SJCRH30 (cell line): Measurements from ENCODE around the gene DNAJB8. TPM values are rescaled to one million over a fixed set of nuclear protein-coding genes. Genes with fewer than 3 reads are reported as not detected.

ENCODE experiments used
- DNase-seq, 2 experiments: peaks; one replicate each; pipeline ENCODE4 v3.0.0-alpha.2; 2015 to 2020
- H3K27ac ChIP-seq: fragments of 250-450 bp; sonication (Bioruptor Pico); 2 replicates; pipeline ENCODE4 v1.5.1; 2020; ENCODE audit warnings: mild to moderate bottlenecking, moderate library complexity
- H3K27me3 ChIP-seq: fragments of 250-450 bp; sonication (Bioruptor Pico); 2 replicates; pipeline ENCODE4 v1.5.1; 2020; ENCODE audit warnings: mild to moderate bottlenecking, moderate library complexity
- H3K36me3 ChIP-seq: fragments of 250-450 bp; sonication (Bioruptor Pico); 2 replicates; pipeline ENCODE4 v1.5.1; 2020; ENCODE audit warnings: mild to moderate bottlenecking, moderate library complexity
- H3K4me1 ChIP-seq: fragments of 250-450 bp; sonication (Bioruptor Pico); 2 replicates; pipeline ENCODE4 v1.5.1; 2020; ENCODE audit warnings: mild to moderate bottlenecking, moderate library complexity
- H3K4me3 ChIP-seq: fragments of 250-450 bp; sonication (Bioruptor Pico); 2 replicates; pipeline ENCODE4 v1.5.1; 2020; ENCODE audit warnings: mild to moderate bottlenecking, moderate library complexity
- H3K9me3 ChIP-seq: fragments of 250-450 bp; sonication (Bioruptor Pico); replicated peaks from 2 replicates; pipeline ENCODE4 v1.5.1; 2020; ENCODE audit warnings: mild to moderate bottlenecking, moderate library complexity
- total RNA-seq: library from RNA; depleted of rRNA; stranded (reverse); fragments of >200 nt; shearing (Covaris generic); gene quantifications from 2 replicates; pipeline ENCODE4 v1.2.3, GENCODE V29; 2014; rRNA removed

Gene DNAJB8
- not detected in 2 replicates for total RNA-seq

GRCh38 chr3:128466840-128467541 is at the start of gene DNAJB8:
TSS of gene DNAJB8 (minus strand) at chr3:128466890. CDS start at chr3:128463245, 3,645 bp downstream.
- H3K27me3 ChIP-seq, result peaks cover 10% of the 10 kb centered on the region; the same call in 1 of the 2 replicates
- H3K9me3 ChIP-seq, result no peaks in the 10 kb centered on the region
- H3K36me3 ChIP-seq, result no peaks in the 10 kb centered on the region
- H3K4me3 ChIP-seq, result no peak within 1 kb of the TSS
- no peak for DNase-seq
- H3K4me1 ChIP-seq, result no peaks in the 10 kb centered on the region
- H3K27ac ChIP-seq, result no peak within 1 kb of the TSS

DNA sequence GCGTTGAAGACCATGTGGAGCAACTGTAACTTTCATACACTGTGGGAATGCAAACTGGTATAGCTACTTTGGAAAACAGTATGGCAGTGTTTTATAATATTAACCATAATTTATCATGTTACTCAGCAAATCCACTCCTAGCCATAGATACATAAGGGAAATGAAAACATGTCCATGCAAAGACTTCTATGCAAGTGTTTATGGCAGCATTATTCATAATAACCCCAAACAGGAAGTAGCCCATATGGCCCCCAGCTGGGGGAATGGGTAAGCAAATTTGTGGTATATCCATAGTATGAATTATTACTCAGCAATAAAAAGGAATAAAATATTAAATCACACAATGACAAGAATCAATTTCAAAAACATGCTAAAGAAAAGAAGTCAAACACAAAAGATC is 49.3 kb upstream of the DNAJB8 start:
- Histone ChIP-seq H3K27ac (no peak overlapping the region), H3K4me1 (no peaks in the 10 kb centered on the region), H3K27me3 (no peaks in the 10 kb centered on the region; the same call in none of the 2 replicates), H3K36me3 (no peaks in the 10 kb centered on the region), H3K9me3 (peaks cover 5% of the 10 kb centered on the region; the same call in 1 of the 2 replicates), H3K4me3 (no peak overlapping the region)
- DNase-seq, result no peak

- H3K27ac ChIP-seq, result no peak overlapping the region
- H3K4me3 ChIP-seq, result no peak overlapping the region
- no peaks in the 10 kb centered on the region for H3K36me3 ChIP-seq
- H3K27me3 ChIP-seq, result no peaks in the 10 kb centered on the region
- DNase-seq, result no peak
- H3K9me3 ChIP-seq, result no peaks in the 10 kb centered on the region
- H3K4me1 ChIP-seq, result no peaks in the 10 kb centered on the region
These were observed 42.2 kb upstream of the DNAJB8 start for GRCh38 chr3:128508852-128509251.

DNA sequence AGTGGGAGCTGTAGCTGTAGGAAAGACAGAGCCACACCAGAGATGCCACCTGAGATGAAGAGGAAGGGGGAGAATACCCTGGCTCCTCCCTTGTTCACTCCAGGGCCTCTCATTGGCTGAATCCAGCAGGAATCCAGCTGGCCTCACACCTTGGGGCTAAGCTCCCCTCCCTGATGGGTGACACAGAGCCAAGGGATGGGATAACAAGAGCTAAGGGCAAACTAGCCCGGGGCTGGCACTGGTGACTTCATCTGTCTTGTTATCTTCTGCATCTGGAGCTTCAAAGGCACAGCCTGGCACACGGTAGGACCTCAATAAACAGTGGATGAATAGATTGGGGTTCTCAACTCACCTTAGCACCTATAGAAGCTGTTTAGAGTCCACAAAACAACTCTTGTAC is 40.1 kb upstream of the DNAJB8 start:
- Histone ChIP-seq H3K4me3 (no peak overlapping the region), H3K27me3 (no peaks in the 10 kb centered on the region), H3K9me3 (no peaks in the 10 kb centered on the region), H3K27ac (no peak overlapping the region), H3K4me1 (no peaks in the 10 kb centered on the region), H3K36me3 (no peaks in the 10 kb centered on the region)
- DNase-seq, result no peak

DNA sequence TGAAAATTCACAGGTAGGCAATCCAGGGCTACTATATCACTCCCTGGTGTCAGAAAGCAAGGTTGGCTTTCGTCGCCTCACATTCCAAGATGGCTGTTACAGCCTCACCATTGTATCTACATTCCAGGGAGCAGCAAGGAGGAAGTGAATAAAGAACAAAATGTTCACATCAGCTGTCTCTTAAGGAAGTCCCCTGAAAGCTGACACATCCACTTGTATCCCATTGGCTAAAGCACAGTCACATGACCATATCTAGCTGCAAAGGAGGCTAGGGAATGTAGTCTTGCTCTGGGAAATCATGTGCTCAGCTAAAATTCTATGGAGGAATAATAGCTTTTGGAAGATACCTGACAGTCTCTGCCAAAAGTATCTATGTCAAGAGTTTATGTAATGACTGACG is 39.1 kb upstream of the DNAJB8 start:
- Histone ChIP-seq H3K4me1 (no peaks in the 10 kb centered on the region), H3K36me3 (no peaks in the 10 kb centered on the region), H3K9me3 (no peaks in the 10 kb centered on the region), H3K27ac (no peak overlapping the region), H3K4me3 (no peak overlapping the region), H3K27me3 (no peaks in the 10 kb centered on the region)
- no peak for DNase-seq

DNA sequence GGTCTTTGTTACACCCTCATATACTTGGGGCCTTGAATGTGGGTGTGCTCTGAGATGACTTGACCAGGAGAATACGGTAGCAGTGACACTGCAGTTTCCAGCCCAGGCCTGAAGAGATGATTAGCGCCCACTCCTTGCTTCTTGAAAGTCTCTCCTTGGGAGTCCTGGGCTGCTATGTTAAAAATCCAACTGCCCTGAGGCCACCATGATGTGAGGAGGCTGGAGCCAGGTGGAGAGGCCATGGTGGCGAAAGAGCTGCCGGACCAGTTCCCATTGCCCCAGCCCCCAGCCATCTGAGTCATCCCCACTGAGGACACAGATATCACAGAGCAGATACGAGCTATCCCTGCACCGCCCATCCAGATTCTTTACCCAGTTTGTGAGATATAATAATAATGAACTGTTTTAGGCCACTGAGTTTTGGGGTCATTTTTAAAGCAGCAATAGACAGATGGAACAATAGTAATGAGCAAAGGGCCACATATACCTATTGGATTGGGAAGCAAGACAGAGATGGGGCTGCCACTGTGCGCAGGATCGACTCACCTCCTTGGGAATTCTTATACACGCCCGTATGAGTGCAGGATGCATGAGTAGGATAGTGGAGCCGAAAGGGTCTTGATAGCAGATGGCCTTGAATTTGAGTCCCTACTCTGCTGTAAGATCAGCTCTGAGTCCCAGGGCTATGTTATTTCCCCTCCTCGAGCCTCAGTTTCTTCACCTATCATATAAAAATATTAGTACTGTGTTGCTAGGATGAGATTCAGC is 38.5 kb upstream of the DNAJB8 start:
- DNase-seq, result no peak
- Histone ChIP-seq H3K27ac (no peak overlapping the region), H3K27me3 (no peaks in the 10 kb centered on the region), H3K4me1 (no peaks in the 10 kb centered on the region), H3K4me3 (no peak overlapping the region), H3K9me3 (no peaks in the 10 kb centered on the region), H3K36me3 (no peaks in the 10 kb centered on the region)

DNA sequence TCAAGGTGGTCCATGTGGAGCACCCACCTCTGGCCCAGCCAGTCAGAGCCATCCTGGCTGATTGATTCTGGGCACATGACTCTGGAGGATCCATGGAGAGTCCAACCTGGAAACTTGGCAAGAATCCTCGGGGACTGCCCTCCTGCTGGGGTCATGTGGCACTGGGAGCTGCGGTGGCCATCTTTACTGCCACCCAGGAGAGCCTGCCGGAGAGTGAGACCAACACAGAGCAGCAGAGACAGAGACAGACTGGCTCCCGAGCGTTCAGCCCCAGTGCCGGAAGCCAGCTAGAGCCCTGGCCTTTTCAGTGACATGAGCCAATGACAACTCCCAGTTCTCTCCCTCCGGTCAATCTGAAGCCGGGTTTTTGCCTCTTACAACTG is 37.8 kb upstream of the DNAJB8 start:
- Histone ChIP-seq H3K36me3 (no peaks in the 10 kb centered on the region), H3K4me3 (no peak overlapping the region), H3K27me3 (no peaks in the 10 kb centered on the region), H3K27ac (no peak overlapping the region), H3K4me1 (no peaks in the 10 kb centered on the region), H3K9me3 (no peaks in the 10 kb centered on the region)
- DNase-seq, result no peak

DNA sequence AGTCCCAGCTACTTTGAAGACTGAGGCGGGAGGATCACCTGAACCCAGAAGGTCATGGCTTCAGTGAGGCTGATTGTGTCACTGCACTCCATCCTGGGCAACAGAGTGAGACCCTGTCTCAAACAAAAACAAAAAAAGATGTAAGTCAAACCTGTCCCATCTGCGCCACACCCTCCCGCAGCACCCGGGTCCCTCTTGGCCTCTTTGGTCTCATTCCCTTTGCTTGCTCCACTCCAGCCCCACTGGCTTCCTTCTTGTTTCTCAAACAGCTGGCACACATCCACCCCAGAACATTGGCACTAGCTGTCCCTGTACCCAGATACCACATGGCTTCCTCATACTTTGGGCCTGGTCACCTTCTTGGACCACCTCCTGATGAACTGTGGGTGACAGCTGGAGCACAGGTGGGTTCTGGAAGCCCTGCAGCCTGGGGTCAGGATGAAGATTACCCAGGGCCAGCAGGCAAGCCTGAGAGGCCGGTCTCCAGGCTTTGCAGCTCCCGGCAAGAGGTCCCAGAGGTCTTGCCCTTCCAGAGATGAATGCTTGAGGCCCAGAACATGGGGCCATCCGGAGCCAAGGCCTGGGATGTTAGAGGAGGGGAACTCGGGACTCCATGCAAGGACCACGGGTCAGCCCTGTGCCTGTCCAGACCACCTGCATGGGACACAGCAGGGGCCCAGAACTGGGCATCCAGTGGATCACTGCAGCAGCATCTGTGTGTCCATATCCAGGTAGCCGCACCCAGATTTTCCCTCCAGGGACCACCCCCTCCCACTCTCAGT is 37.3 kb upstream of the DNAJB8 start:
- H3K4me3 ChIP-seq, result no peak overlapping the region
- no peaks in the 10 kb centered on the region for H3K27me3 ChIP-seq
- H3K27ac ChIP-seq, result no peak overlapping the region
- no peaks in the 10 kb centered on the region for H3K36me3 ChIP-seq
- H3K4me1 ChIP-seq, result no peaks in the 10 kb centered on the region
- H3K9me3 ChIP-seq, result no peaks in the 10 kb centered on the region
- DNase-seq, result no peak

DNA sequence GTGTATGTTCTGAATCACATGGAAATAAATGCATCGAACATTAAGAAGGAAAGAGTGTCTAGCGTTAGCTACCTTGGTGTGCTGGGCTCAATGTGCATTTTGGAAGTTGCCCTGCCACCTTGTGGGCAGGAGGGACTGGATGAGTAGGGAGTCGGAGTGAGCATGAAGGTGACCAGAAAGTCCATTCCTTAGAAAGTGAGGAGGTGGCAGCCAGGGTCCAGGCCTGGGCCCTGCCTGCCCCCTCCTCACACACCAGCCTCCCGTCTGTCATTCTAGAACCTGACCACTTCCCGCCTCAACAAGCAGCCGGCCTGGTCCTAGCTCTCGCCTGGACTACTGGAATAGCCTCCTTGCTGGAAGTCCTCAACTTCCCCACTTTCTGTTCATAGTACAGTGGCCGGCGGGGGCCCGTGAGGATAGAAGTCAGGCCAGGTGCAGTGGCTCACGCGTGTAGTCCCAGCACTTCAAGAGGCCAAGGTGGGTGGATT is 36.5 kb upstream of the DNAJB8 start:
- Histone ChIP-seq H3K4me3 (no peak overlapping the region), H3K36me3 (no peaks in the 10 kb centered on the region), H3K4me1 (no peaks in the 10 kb centered on the region), H3K9me3 (no peaks in the 10 kb centered on the region), H3K27ac (no peak overlapping the region), H3K27me3 (peaks cover 4% of the 10 kb centered on the region; the same call in 1 of the 2 replicates)
- DNase-seq, result peak in 1 of 2 experiments; percentile 51

DNA sequence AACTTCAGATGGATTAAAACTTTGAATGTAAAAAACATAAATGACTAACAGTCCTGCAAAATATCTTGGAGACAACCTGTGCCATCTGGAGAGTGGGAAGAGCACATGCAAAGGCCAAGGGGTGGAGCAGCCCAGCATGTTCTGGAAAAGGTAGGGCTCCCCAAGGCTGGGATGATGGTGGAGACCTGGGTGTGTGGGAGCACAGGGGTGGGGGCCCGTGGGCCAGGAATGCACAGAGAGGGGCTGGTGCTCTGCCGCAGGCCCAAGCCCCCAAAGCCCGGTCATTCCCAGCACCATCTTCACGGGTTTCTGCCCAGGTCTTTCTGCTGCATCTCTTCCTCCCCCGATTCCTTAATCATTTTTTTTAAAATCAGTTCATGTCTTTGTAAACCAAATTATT is 36.0 kb upstream of the DNAJB8 start:
- H3K36me3 ChIP-seq, result no peaks in the 10 kb centered on the region
- H3K4me3 ChIP-seq, result no peak overlapping the region
- no peak for DNase-seq
- peaks cover 4% of the 10 kb centered on the region; the same call in 1 of the 2 replicates for H3K27me3 ChIP-seq
- no peak overlapping the region for H3K27ac ChIP-seq
- H3K9me3 ChIP-seq, result no peaks in the 10 kb centered on the region
- no peaks in the 10 kb centered on the region for H3K4me1 ChIP-seq

- no peaks in the 10 kb centered on the region for H3K36me3 ChIP-seq
- DNase-seq, result no peak
- no peak overlapping the region for H3K27ac ChIP-seq
- H3K4me3 ChIP-seq, result no peak overlapping the region
- H3K4me1 ChIP-seq, result no peaks in the 10 kb centered on the region
- no peaks in the 10 kb centered on the region for H3K9me3 ChIP-seq
- H3K27me3 ChIP-seq, result peaks cover 4% of the 10 kb centered on the region; the same call in 1 of the 2 replicates
These were observed 34.7 kb upstream of the DNAJB8 start for GRCh38 chr3:128501431-128501830.

GRCh38 chr3:128500556-128500955 is 33.9 kb upstream of the DNAJB8 start:
- no peak for DNase-seq
- Histone ChIP-seq H3K4me3 (no peak overlapping the region), H3K4me1 (no peaks in the 10 kb centered on the region), H3K9me3 (no peaks in the 10 kb centered on the region), H3K27me3 (peaks cover 4% of the 10 kb centered on the region; the same call in 1 of the 2 replicates), H3K36me3 (no peaks in the 10 kb centered on the region), H3K27ac (no peak overlapping the region)

DNA sequence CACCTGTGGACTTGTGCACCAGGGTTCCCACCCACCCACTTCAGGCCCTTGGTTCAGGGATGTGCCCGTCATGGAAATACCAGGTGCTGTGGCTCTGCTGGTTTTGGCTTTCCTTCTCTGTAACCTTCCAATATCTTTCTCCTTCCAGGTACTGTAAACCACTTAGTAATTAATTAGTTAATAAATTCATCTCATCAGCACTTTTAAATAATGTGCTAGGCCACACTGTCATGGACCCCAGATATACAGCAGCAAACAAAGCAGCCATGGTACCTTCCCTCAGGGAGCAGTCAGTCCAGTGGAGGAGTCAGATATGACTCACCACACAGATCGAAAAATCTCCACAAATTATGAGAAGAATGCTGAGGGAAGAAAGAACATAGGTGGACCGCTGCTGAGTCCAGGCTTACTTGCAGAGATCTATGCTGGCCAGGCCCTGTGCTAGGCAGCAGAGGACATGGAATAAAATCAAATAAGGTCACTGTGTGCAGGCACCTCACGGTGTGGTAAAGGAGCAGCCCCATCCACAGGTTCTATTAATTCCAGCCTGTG is 33.1 kb upstream of the DNAJB8 start:
- DNase-seq, result no peak
- Histone ChIP-seq H3K4me1 (no peaks in the 10 kb centered on the region), H3K27ac (no peak overlapping the region), H3K36me3 (no peaks in the 10 kb centered on the region), H3K27me3 (peaks cover 4% of the 10 kb centered on the region; the same call in 1 of the 2 replicates), H3K9me3 (no peaks in the 10 kb centered on the region), H3K4me3 (no peak overlapping the region)

DNA sequence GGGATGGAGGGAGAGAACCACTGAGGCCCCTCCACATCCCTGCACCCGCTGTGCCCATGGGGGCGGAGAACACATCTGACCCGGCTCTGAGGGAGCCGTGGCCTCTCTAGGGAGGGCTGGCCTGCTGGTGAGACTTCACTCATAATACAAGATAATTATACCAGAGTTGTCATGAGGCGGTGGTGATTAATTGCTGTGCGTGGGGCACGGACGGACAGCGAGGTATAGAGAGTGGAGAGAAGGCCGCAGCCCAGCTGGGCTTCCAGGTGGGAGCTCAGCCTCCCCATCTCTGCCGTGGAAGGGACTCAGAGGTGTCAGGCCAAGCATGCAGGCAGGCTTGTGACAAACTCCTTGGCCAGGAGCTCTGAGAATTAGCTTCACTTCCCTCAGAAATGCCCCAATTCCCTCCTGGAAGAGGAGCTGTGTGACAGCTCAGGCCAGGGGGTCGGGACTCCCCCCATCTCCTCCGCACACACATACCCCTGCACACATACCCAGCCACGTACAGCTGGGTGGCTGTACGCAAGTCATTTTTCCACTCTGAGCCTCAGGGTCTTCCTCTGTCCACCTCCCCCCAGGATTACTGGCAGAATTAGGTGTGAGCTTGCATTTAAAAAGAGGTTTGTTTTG is 32.3 kb upstream of the DNAJB8 start:
- no peak overlapping the region for H3K4me3 ChIP-seq
- H3K27me3 ChIP-seq, result peaks cover 4% of the 10 kb centered on the region; the same call in 1 of the 2 replicates
- no peak overlapping the region for H3K27ac ChIP-seq
- no peaks in the 10 kb centered on the region for H3K36me3 ChIP-seq
- no peaks in the 10 kb centered on the region for H3K9me3 ChIP-seq
- no peaks in the 10 kb centered on the region for H3K4me1 ChIP-seq
- no peak for DNase-seq
